Esophagus squamous epithelium (tissue), 4 donors: ENCODE measurements around the gene SNPH.

Source experiments
- CTCF ChIP-seq, 6 experiments: fragments of 450-650 bp in 4 of 6; fragments of 200-600 bp in 2 of 6; sonication (generic) in 2 of 6; IDR thresholded peaks; one replicate each; pipeline ENCODE4 v1.5.1; 2016 to 2019; ENCODE audit warnings: antibody characterized with exemption in 6 of 6, mild to moderate bottlenecking in 4 of 6, moderate library complexity in 4 of 6
- POLR2A ChIP-seq, 4 donors: fragments of 450-650 bp; IDR thresholded peaks; one replicate each; pipeline ENCODE4 v1.6.1; 2017; ENCODE audit warnings: antibody characterized with exemption in 4 of 4, mild to moderate bottlenecking in 4 of 4, moderate library complexity in 3 of 4

DNA sequence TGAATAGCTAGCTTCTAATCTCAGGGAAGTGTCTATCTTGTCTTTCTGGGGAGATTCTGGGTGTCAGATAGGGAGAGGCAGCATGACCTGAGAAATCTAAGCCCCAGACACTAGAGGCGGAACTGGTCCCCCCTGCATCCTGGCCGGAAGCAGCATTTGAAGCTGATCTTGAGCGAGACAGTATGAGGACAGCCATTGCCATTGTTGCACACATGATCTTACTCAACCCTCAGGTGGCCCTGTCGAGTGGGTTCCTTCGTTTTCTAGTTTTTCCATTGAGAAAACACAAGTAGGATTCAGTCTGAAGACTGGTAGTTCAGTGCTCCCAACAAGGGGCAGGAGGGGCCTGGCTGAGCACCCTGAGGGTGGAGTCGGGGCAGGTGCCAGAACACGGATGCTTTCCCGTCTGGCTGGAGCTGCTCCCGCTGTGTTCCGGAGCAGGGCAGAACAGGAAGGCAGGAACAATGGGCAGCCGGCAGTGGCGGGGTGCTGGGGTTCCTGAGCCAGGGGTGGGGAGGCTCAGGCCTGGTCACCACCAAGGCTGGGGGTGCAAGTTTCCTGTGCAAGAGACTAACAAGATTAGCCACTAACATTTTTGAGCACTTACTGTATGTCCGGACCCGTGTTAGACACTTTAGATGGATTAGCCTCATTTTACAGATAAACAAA lies 70.7 kb downstream of the SNPH start:
- TF ChIP-seq CTCF (IDR thresholded peaks at IDR 0.05) (no peak), POLR2A (IDR thresholded peaks at IDR 0.05) (no peak)
